Keratinocyte (primary cell): ENCODE measurements around the gene CRX.

Experiments
- CTCF ChIP-seq, 3 experiments: IDR thresholded peaks in 1 of 3; conservative IDR thresholded peaks in 1 of 3; optimal IDR thresholded peaks in 1 of 3; 2 replicates in 2 of 3; 3 replicates in 1 of 3; pipeline versions ENCODE3 to v1.5.1; 2011; ENCODE audit warnings: low read length in 3 of 3, mild to moderate bottlenecking in 3 of 3, moderate library complexity in 2 of 3, control low read depth in 1 of 3, inconsistent platforms in 1 of 3; ENCODE audit not compliant: insufficient read depth in 2 of 3; ENCODE audit errors: extremely low read depth in 1 of 3
- EZH2 ChIP-seq: IDR thresholded peaks from one replicate; pipeline ENCODE4 v1.6.1; 2012; ENCODE audit warnings: inconsistent platforms, mild to moderate bottlenecking, low read length, moderate library complexity

GRCh38 chr19:47792616-47793015 is 29.1 kb upstream of the CRX start:
- TF ChIP-seq CTCF (optimal IDR thresholded peaks at IDR 0.05 in 1 of 3, IDR thresholded peaks at IDR 0.05 in 1 of 3, conservative IDR thresholded peaks at IDR 0.05 in 1 of 3; ENCODE audit: extremely low read depth in 1 of 3, insufficient read depth in 2 of 3, low read length in 3 of 3) (no peak), EZH2 (no peak)
